IMR-90 (cell line): Measurements from ENCODE around the gene TSSC4. TPM values are rescaled to one million over a fixed set of nuclear protein-coding genes. Genes with fewer than 3 reads are reported as not detected.

Source experiments
- ATAC-seq: fragments of 200-7000 bp; cut with Tn5 transposase; 2 replicates; pipeline ENCODE4 v1.9.1; 2020; ENCODE audit warnings: low read depth, mild to moderate bottlenecking, moderate library complexity
- BruUV-seq: library from RNA; stranded (reverse); fragments of 400-500 nt; replicated peaks from 2 replicates; lab custom pipeline; 2021; lab: Mats Ljungman, UMichigan
- CTCF ChIA-PET: fragments of 300-600 bp; formaldehyde crosslinking; extraction: SDS; loops from one replicate; lab custom pipeline; 2021; ENCODE audit warnings: antibody characterized with exemption; lab: Yijun Ruan, JAX
- POLR2A ChIA-PET: fragments of 300-600 bp; sonication (Branson Sonifier 250); formaldehyde crosslinking; loops from one replicate; lab custom pipeline; 2022; ENCODE audit warnings: antibody characterized with exemption; ENCODE audit not compliant: unreplicated experiment; lab: Charles Lee
- DNase-seq: peaks from one replicate; pipeline ENCODE4 v3.0.0; 2013
- H2AFZ ChIP-seq: replicated peaks from 2 replicates; pipeline ENCODE3; 2013; ENCODE audit warnings: low read length, mild to moderate bottlenecking; ENCODE audit not compliant: poor library complexity
- H2AK5ac ChIP-seq: 2 replicates; pipeline ENCODE4 v1.6.1; 2013; ENCODE audit warnings: low read depth, low read length, inconsistent platforms
- H2AK9ac ChIP-seq: replicated peaks from 2 replicates; pipeline ENCODE3; 2013; ENCODE audit warnings: mild to moderate bottlenecking, low read depth, low read length, moderate library complexity; ENCODE audit not compliant: poor library complexity
- H2BK120ac ChIP-seq: 2 replicates; pipeline ENCODE4 v1.6.1; 2013; ENCODE audit warnings: low read depth, low read length, inconsistent platforms
- H2BK15ac ChIP-seq: 3 replicates; pipeline ENCODE4 v1.6.1; 2013; ENCODE audit warnings: low read depth, low read length, inconsistent platforms
- H2BK20ac ChIP-seq: 2 replicates; pipeline ENCODE4 v1.6.1; 2013; ENCODE audit warnings: low read depth, mild to moderate bottlenecking, inconsistent platforms, low read length, moderate library complexity
- H2BK5ac ChIP-seq: 2 replicates; pipeline ENCODE4 v1.6.1; 2013; ENCODE audit warnings: mild to moderate bottlenecking, low read depth, low read length, inconsistent platforms; ENCODE audit not compliant: poor library complexity, severe bottlenecking
- H3K14ac ChIP-seq: replicated peaks from 2 replicates; pipeline ENCODE4 v1.6.1; 2013; ENCODE audit warnings: low read depth, low read length, inconsistent platforms
- H3K18ac ChIP-seq: 2 replicates; pipeline ENCODE4 v1.6.1; 2013; ENCODE audit warnings: low read depth, low read length, control low read depth
- H3K23ac ChIP-seq: 2 replicates; pipeline ENCODE4 v1.6.1; 2013; ENCODE audit warnings: low read depth, low read length, inconsistent platforms
- H3K27ac ChIP-seq: 2 replicates; pipeline ENCODE4 v1.5.1; 2013; ENCODE audit warnings: mild to moderate bottlenecking, control low read depth, low read length; ENCODE audit not compliant: insufficient read depth
- H3K27me3 ChIP-seq: 2 replicates; pipeline ENCODE4 v1.6.1; 2013; ENCODE audit warnings: low read length; ENCODE audit not compliant: control insufficient read depth, insufficient read depth
- H3K36me3 ChIP-seq: 2 replicates; pipeline ENCODE4 v1.6.1; 2013; ENCODE audit warnings: low read length, mixed read lengths; ENCODE audit not compliant: control insufficient read depth, insufficient read depth
- H3K4ac ChIP-seq: 2 replicates; pipeline ENCODE4 v1.6.1; 2013; ENCODE audit warnings: low read depth, low read length, inconsistent platforms
- H3K4me1 ChIP-seq: 2 replicates; pipeline ENCODE4 v1.6.1; 2013; ENCODE audit warnings: low read length, mixed read lengths; ENCODE audit not compliant: control insufficient read depth, insufficient read depth
- H3K4me2 ChIP-seq: 2 replicates; pipeline ENCODE4 v1.6.1; 2013; ENCODE audit warnings: low read depth, mild to moderate bottlenecking, control low read depth, low read length, moderate library complexity
- H3K4me3 ChIP-seq: 2 replicates; pipeline ENCODE4 v1.5.1; 2013; ENCODE audit warnings: low read depth, mild to moderate bottlenecking, control low read depth, low read length, moderate library complexity; ENCODE audit not compliant: insufficient read depth
- H3K56ac ChIP-seq: 2 replicates; pipeline ENCODE4 v1.6.1; 2013; ENCODE audit warnings: low read length, inconsistent platforms; ENCODE audit not compliant: insufficient read depth; ENCODE audit errors: extremely low read depth
- H3K79me1 ChIP-seq, 2 experiments: 2 replicates each; pipeline ENCODE4 v1.6.1; 2013; ENCODE audit warnings: low read length in 2 of 2, inconsistent platforms in 1 of 2, low read depth in 1 of 2
- H3K9ac ChIP-seq: 2 replicates; pipeline ENCODE4 v1.6.1; 2013; ENCODE audit warnings: low read depth, low read length, control low read depth
- H3K9me1 ChIP-seq: 2 replicates; pipeline ENCODE4 v1.6.1; 2013; ENCODE audit warnings: low read length, inconsistent platforms; ENCODE audit not compliant: insufficient read depth
- H3K9me3 ChIP-seq: 2 replicates; pipeline ENCODE4 v1.6.1; 2013; ENCODE audit warnings: low read length; ENCODE audit not compliant: control insufficient read depth, insufficient read depth
- H4K20me1 ChIP-seq: 2 replicates; pipeline ENCODE4 v1.6.1; 2013; ENCODE audit warnings: low read length, inconsistent platforms; ENCODE audit not compliant: insufficient read depth
- H4K5ac ChIP-seq: 2 replicates; pipeline ENCODE4 v1.6.1; 2013; ENCODE audit warnings: mild to moderate bottlenecking, low read depth, low read length, control low read depth
- H4K8ac ChIP-seq, 2 experiments: 2 replicates each; pipeline ENCODE4 v1.6.1; 2013; ENCODE audit warnings: low read depth in 2 of 2, low read length in 2 of 2, control low read depth in 1 of 2, inconsistent platforms in 1 of 2
- H4K91ac ChIP-seq: 2 replicates; pipeline ENCODE4 v1.6.1; 2013; ENCODE audit warnings: low read depth, low read length, inconsistent platforms; ENCODE audit not compliant: insufficient read depth
- CHD1 ChIP-seq: IDR thresholded peaks from 2 replicates; pipeline ENCODE4 v1.6.1; 2012; ENCODE audit warnings: low read depth, low read length, improper control_type of control experiment
- FOS ChIP-seq: fragments of 150-350 bp; IDR thresholded peaks from 2 replicates; pipeline ENCODE4 v1.6.1; 2016; ENCODE audit warnings: low read depth, low read length
- MAFK ChIP-seq: IDR thresholded peaks from 2 replicates; pipeline ENCODE4 v1.6.1; 2012; ENCODE audit warnings: low read depth, low read length, improper control_type of control experiment
- MAZ ChIP-seq: IDR thresholded peaks from 2 replicates; pipeline ENCODE4 v1.6.1; 2012; ENCODE audit warnings: low read depth, mild to moderate bottlenecking, low read length, improper control_type of control experiment, moderate library complexity, borderline replicate concordance
- POLR2A ChIP-seq: IDR thresholded peaks from 2 replicates; pipeline ENCODE4 v1.6.1; 2012; ENCODE audit warnings: mild to moderate bottlenecking, low read depth, low read length
- RAD21 ChIP-seq: IDR thresholded peaks from 2 replicates; pipeline ENCODE4 v1.6.1; 2012; ENCODE audit warnings: low read length, improper control_type of control experiment
- RCOR1 ChIP-seq: IDR thresholded peaks from 2 replicates; pipeline ENCODE4 v1.6.1; 2012; ENCODE audit warnings: mild to moderate bottlenecking, low read length, improper control_type of control experiment; ENCODE audit not compliant: insufficient replicate concordance
- RFX5 ChIP-seq: IDR thresholded peaks from 2 replicates; pipeline ENCODE4 v1.8.0; 2012; ENCODE audit warnings: low read depth, mild to moderate bottlenecking, low read length, moderate library complexity
- SMC3 ChIP-seq: fragments of 150-350 bp; IDR thresholded peaks from 2 replicates; pipeline ENCODE4 v1.6.1; 2016; ENCODE audit warnings: low read depth, mild to moderate bottlenecking, antibody characterized with exemption, low read length, moderate library complexity
- WGBS, 2 experiments: methylation state at CpG; one replicate each; pipeline versions ENCODE4 v1.1.5 to v1.1.7; 2013; ENCODE audit warnings: missing lambda C conversion rate in 2 of 2; ENCODE audit not compliant: insufficient read length in 1 of 2; ENCODE audit errors: extremely low coverage in 2 of 2; 5-methylcytosine and 5-hydroxymethylcytosine counted together
- dilution Hi-C: fragments of 300-500 bp; cut with HindIII; formaldehyde crosslinking; loops from one replicate; pipeline ENCODE4 v1.14.3; 2018; ENCODE audit warnings: low sequenced_read_pairs; ENCODE audit not compliant: unreplicated experiment
- in situ Hi-C: fragments of 300-500 bp; cut with MboI; formaldehyde crosslinking; loops from 3 replicates; pipeline ENCODE4 v1.14.3; 2019; ENCODE audit warnings: low sequenced_read_pairs, inconsistent platforms, mixed read lengths
- intact Hi-C: fragments of 100-400 bp; cut with micrococcal nuclease; formaldehyde crosslinking; loops from 2 replicates; pipeline ENCODE4 v1.10.0; 2022
- polyA plus RNA-seq, 3 experiments: library from polyadenylated mRNA; depleted of rRNA; stranded (reverse); fragments of >200 nt; gene quantifications; 2 replicates each; pipeline ENCODE4 v1.2.3, GENCODE V29; 2012; ENCODE audit warnings: low replicate concordance in 1 of 3
- total RNA-seq: library from RNA; depleted of rRNA; stranded (reverse); fragments of >200 nt; gene quantifications from 2 replicates; pipeline ENCODE4 v1.2.3, GENCODE V29; 2012
- TF ChIP-seq, protein P1 (sequence below): fragments of 150-350 bp; IDR thresholded peaks from 2 replicates; pipeline ENCODE4 v1.6.1; 2017; ENCODE audit warnings: mild to moderate bottlenecking, antibody characterized with exemption, low read length, low read depth
- TF ChIP-seq, protein P2 (sequence below): conservative IDR thresholded peaks from 2 replicates; pipeline ENCODE4 v1.5.1; 2012; ENCODE audit warnings: mild to moderate bottlenecking, low read depth, low read length, improper control_type of control experiment

TSSC4 gene
- total and polyA plus RNA-seq, 2 of the 4 experiments (the other 2 are of a cell fraction): 34.9 to 40.0 TPM

- TF ChIP-seq RFX5: no peak
- no peak for TF ChIP-seq FOS
These were observed 16.4 kb upstream of the TSSC4 start (continued) for GRCh38 chr11:2383852-2384804.

DNA sequence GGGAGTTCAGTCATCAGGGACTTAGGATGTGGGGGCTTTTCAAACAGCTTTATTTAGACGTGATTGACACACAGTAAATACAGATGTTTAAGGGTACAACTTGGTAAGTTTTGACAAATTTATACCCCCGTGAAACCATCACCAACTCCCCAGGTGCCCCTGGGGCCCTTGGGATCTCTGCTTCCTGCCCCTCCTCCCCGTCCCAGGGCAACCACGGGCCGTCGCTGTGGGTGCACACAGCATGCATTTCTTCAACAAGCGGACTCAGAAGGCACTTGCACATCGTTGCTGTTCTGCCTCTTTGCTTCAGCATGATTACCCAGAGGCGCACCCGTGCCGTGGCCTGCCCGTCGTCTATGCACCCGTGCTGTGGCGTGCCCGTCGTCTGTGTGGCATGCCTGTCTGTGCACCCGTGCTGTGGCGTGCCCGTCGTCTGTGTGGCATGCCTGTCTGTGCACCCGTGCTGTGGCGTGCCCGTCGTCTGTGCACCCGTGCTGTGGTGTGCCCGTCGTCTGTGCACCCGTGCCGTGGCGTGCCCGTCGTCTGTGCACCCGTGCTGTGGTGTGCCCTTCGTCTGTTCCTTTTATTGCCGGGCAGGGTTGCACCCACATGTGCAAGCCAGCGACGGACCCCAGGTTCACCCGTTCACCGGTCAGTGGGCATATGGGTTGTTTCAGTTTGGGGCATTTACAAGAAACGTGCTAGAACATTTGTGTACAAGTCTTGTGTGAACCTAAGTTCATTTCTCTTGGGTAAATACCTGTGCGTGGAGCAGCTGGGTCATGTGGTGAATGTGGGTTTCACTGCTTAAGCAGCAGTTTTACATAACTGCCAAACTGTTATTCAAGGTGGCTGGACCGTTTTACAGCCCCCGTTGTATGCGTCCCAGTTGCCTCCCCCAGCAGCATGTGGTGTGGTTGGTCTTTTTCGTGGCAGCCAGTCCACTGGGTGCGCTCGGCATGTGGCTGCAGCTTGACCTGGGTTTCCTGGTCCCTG lies 15.1 kb upstream of the TSSC4 start:
- peak overlapping the region; percentile 44 for H2AK9ac ChIP-seq
- in situ Hi-C loops (no loop called here), intact Hi-C loops (no loop called here), dilution Hi-C loops (no loop called here)
- no peak overlapping the region for H2BK15ac ChIP-seq
- DNase-seq: no peak
- H3K9me3 ChIP-seq: no peaks in the 10 kb centered on the region
- no peak overlapping the region for H2BK120ac ChIP-seq
- H3K79me1 ChIP-seq: peaks cover 6 to 84% of the 10 kb centered on the region in 2 experiments; a peak in 3 of 4 replicates
- H3K56ac ChIP-seq: no peak overlapping the region
- H3K4me1 ChIP-seq: peaks cover 53% of the 10 kb centered on the region
- H4K8ac ChIP-seq: no peak overlapping the region
- no peak overlapping the region for H3K23ac ChIP-seq
- H3K36me3 ChIP-seq: peaks cover 16% of the 10 kb centered on the region
- H2AK5ac ChIP-seq: no peak overlapping the region
- H3K9me1 ChIP-seq: peaks cover 4% of the 10 kb centered on the region; the same call in 1 of the 2 replicates
- no peak overlapping the region for H3K27ac ChIP-seq
- no peak overlapping the region for H3K18ac ChIP-seq
- no peak overlapping the region for H3K9ac ChIP-seq
- no peak overlapping the region for H2AFZ ChIP-seq
- H2BK5ac ChIP-seq: no peak overlapping the region
- no peak overlapping the region for H4K91ac ChIP-seq
- no peak for ATAC-seq
- no peak overlapping the region for H3K4me2 ChIP-seq
- CTCF ChIA-PET: no interaction called here
- no TSS peak for BruUV-seq
- H3K27me3 ChIP-seq: no peaks in the 10 kb centered on the region
- peaks cover 97% of the 10 kb centered on the region for H4K20me1 ChIP-seq
- H4K5ac ChIP-seq: no peak overlapping the region
- no peak overlapping the region for H3K14ac ChIP-seq
- H3K4me3 ChIP-seq: no peak overlapping the region
- no peak overlapping the region for H2BK20ac ChIP-seq
- H3K4ac ChIP-seq: no peak overlapping the region
- 91% methylated on average over 24 of the region's 48 CpGs; no CpG with 5 or more reads in 1 of the 2 experiments for WGBS, 2 experiments
- POLR2A ChIA-PET: no interaction called here
- TF ChIP-seq POLR2A (no peak), MAZ (no peak), SMC3 (no peak), RFX5 (no peak), RCOR1 (no peak), RAD21 (no peak), FOS (no peak), MAFK (no peak), CHD1 (no peak)
- TF ChIP-seq, protein P1, sequence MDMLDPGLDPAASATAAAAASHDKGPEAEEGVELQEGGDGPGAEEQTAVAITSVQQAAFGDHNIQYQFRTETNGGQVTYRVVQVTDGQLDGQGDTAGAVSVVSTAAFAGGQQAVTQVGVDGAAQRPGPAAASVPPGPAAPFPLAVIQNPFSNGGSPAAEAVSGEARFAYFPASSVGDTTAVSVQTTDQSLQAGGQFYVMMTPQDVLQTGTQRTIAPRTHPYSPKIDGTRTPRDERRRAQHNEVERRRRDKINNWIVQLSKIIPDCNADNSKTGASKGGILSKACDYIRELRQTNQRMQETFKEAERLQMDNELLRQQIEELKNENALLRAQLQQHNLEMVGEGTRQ: no peak
- TF ChIP-seq, protein P2, sequence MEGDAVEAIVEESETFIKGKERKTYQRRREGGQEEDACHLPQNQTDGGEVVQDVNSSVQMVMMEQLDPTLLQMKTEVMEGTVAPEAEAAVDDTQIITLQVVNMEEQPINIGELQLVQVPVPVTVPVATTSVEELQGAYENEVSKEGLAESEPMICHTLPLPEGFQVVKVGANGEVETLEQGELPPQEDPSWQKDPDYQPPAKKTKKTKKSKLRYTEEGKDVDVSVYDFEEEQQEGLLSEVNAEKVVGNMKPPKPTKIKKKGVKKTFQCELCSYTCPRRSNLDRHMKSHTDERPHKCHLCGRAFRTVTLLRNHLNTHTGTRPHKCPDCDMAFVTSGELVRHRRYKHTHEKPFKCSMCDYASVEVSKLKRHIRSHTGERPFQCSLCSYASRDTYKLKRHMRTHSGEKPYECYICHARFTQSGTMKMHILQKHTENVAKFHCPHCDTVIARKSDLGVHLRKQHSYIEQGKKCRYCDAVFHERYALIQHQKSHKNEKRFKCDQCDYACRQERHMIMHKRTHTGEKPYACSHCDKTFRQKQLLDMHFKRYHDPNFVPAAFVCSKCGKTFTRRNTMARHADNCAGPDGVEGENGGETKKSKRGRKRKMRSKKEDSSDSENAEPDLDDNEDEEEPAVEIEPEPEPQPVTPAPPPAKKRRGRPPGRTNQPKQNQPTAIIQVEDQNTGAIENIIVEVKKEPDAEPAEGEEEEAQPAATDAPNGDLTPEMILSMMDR: no peak
